Stomach (tissue), 9 donors: ENCODE measurements around the gene CD247. TPM values are rescaled to one million over a fixed set of nuclear protein-coding genes. Genes with fewer than 3 reads are reported as not detected.

ENCODE experiments used
- DNase-seq, 2 donors: peaks; one replicate each; pipeline versions ENCODE4 v3.0.0 to v3.0.0-alpha.2; 2013 to 2019
- H3K27ac ChIP-seq, 5 donors: fragments of 200-600 bp in 4 of 5; sonication (generic) in 4 of 5; one replicate each; pipeline ENCODE4 v1.5.1; 2013 to 2019; ENCODE audit warnings: mild to moderate bottlenecking in 1 of 5, moderate library complexity in 1 of 5
- H3K27me3 ChIP-seq, 3 donors: fragments of 200-600 bp; sonication (generic); one replicate each; pipeline ENCODE4 v1.5.1; 2017 to 2019; ENCODE audit warnings: mixed run types in 1 of 3
- H3K36me3 ChIP-seq, 4 donors: fragments of 200-600 bp; sonication (generic); 1 replicate in 3 of 4; 2 replicates in 1 of 4; pipeline ENCODE4 v1.5.1; 2016 to 2019
- H3K4me1 ChIP-seq, 4 donors: fragments of 200-600 bp; sonication (generic); one replicate each; pipeline ENCODE4 v1.5.1; 2016 to 2019
- H3K4me3 ChIP-seq, 4 donors: fragments of 200-600 bp; sonication (generic) in 3 of 4; one replicate each; pipeline ENCODE4 v1.5.1; 2016 to 2019; ENCODE audit warnings: mild to moderate bottlenecking in 1 of 4
- H3K9me3 ChIP-seq, 4 donors: fragments of 200-600 bp; sonication (generic); one replicate each; pipeline ENCODE4 v1.5.1; 2016 to 2019
- EP300 ChIP-seq: sonication (generic); formaldehyde crosslinking; IDR thresholded peaks from one replicate; pipeline ENCODE4 v1.6.1; 2017; ENCODE audit warnings: antibody characterized with exemption
- POLR2A ChIP-seq, 4 donors: fragments of 450-650 bp; IDR thresholded peaks; one replicate each; pipeline ENCODE4 v1.6.1; 2016; ENCODE audit warnings: antibody characterized with exemption in 4 of 4, control low read depth in 2 of 4, mild to moderate bottlenecking in 1 of 4, moderate library complexity in 1 of 4
- POLR2AphosphoS5 ChIP-seq, 3 donors: sonication (generic); formaldehyde crosslinking; IDR thresholded peaks; one replicate each; pipeline ENCODE4 v1.6.1; 2016; ENCODE audit warnings: antibody characterized with exemption in 3 of 3
- WGBS, 5 donors: extraction: QIAGEN DNeasy Blood & Tissue Kit in 3 of 5; methylation state at CpG; one replicate each; pipeline versions ENCODE4 v1.1.5 to v1.1.7; 2013 to 2018; 5-methylcytosine and 5-hydroxymethylcytosine counted together
- intact Hi-C: fragments of 100-400 bp; cut with DNase I; formaldehyde crosslinking; loops from one replicate; pipeline ENCODE4 v1.15.1; 2023; ENCODE audit warnings: low total_unique reads
- polyA plus RNA-seq, 3 donors: library from polyadenylated mRNA; stranded (reverse); fragments of 200-250 nt; gene quantifications; one replicate each; pipeline ENCODE4 v1.2.3, GENCODE V29; 2013
- total RNA-seq, 5 donors: library from RNA; depleted of rRNA; stranded (reverse); fragments of >200 nt; gene quantifications; one replicate each; pipeline versions ENCODE4 v1.1.0 to v1.2.3, GENCODE V29; 2014 to 2016
- TF ChIP-seq, protein P1 (sequence below), 7 experiments: fragments of 450-650 bp in 4 of 7; fragments of 200-600 bp in 3 of 7; sonication (generic) in 3 of 7; IDR thresholded peaks; one replicate each; pipeline ENCODE4 v1.5.1; 2016 to 2019; ENCODE audit warnings: antibody characterized with exemption in 7 of 7, control low read depth in 2 of 7, mild to moderate bottlenecking in 1 of 7
- donor health status: healthy with polysubstance abuse.
- donor health status: Bipolar disorder and iron deficiency.
- donor health status: healthy.

Gene CD247
- total and polyA plus RNA-seq, 8 donors: 0.68 to 6.7 (median 3.1) TPM; not detected in 3

DNA sequence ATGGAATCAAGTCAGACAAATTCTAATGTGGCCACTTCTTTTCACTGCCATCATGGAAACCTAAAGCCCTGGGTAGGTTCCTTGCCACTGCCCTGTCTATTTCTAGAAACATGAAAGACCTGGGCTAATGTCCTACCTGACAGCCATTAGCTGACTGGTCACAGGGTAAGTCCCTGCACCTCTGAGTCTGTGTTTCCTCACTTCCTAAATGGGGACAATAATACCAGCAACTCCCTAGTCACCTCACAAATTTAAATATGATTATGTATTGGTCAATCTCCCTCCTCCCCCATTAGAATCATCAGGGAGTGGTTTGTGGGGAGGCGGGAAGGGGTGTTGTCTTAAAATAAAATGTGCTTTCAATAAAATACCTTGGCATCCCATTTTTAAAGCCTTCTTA is 33.0 kb upstream of the CD247 start:
- peak overlapping the region in 2 of 5 donors; percentile 32 to 35 for H3K27ac ChIP-seq
- intact Hi-C loops: no loop called here
- no peak for DNase-seq
- TF ChIP-seq POLR2AphosphoS5 (IDR thresholded peaks at IDR 0.05) (no peak), POLR2A (IDR thresholded peaks at IDR 0.05) (no peak), EP300 (no peak)
- TF ChIP-seq, protein P1, sequence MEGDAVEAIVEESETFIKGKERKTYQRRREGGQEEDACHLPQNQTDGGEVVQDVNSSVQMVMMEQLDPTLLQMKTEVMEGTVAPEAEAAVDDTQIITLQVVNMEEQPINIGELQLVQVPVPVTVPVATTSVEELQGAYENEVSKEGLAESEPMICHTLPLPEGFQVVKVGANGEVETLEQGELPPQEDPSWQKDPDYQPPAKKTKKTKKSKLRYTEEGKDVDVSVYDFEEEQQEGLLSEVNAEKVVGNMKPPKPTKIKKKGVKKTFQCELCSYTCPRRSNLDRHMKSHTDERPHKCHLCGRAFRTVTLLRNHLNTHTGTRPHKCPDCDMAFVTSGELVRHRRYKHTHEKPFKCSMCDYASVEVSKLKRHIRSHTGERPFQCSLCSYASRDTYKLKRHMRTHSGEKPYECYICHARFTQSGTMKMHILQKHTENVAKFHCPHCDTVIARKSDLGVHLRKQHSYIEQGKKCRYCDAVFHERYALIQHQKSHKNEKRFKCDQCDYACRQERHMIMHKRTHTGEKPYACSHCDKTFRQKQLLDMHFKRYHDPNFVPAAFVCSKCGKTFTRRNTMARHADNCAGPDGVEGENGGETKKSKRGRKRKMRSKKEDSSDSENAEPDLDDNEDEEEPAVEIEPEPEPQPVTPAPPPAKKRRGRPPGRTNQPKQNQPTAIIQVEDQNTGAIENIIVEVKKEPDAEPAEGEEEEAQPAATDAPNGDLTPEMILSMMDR (IDR thresholded peaks at IDR 0.05): no peak
- H3K4me3 ChIP-seq: peak overlapping the region in 2 of 4 donors; percentile 6 to 91
- H3K27me3 ChIP-seq: no peaks in the 10 kb centered on the region
- peaks cover 0 to 17% (median 15%) of the 10 kb centered on the region in 4 donors for H3K36me3 ChIP-seq
- H3K9me3 ChIP-seq: no peaks in the 10 kb centered on the region
- WGBS, 5 donors: 88 to 96% (median 90%) methylated on average over 1 of the region's 1 CpG
- peaks cover 24 to 72% (median 44%) of the 10 kb centered on the region in 4 donors for H3K4me1 ChIP-seq

DNA sequence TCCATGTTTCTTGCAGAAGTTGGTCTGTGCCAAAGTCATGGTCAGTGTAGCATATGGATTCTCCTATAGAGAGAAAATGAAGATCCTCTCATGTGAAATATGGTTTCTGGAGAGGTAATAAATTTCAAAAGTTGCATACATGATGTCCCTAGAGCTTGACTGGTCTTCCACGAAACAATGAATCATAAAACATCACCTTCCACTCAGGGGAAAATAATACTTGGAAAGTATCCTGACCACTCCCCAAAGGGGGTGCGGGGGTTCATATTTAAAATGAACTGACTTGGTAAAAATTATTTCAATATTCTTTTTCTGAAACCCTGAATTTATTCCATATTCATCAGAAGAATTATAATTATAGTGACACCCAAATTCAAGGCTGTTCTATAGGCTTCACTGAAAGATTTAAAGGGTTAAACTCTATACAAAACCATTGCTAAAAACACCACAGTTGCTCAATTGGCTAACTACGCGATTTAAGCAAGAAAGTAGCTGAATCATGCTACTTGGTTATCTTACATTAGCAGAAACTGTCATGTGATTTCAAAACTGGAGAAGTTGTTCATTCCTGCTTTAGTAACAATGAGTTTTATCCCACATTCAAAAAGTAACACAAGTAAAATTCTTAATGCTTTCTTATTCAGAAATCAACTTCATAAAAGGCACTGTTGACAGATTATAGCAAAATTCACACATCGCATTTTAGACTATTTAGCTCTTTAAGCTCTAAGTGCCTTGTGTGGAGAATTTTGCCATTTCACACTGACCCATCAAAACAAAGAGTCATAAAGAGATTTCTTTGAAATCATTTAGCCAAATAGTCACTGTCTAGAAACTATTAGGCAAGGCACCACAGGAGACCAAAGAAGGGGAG is 30.0 kb upstream of the CD247 start:
- Histone ChIP-seq H3K9me3 (no peaks in the 10 kb centered on the region), H3K4me3 (no peak overlapping the region), H3K27me3 (no peaks in the 10 kb centered on the region), H3K4me1 (peaks cover 17 to 73% (median 37%) of the 10 kb centered on the region in 4 donors), H3K36me3 (peaks cover 4 to 47% (median 45%) of the 10 kb centered on the region in 4 donors), H3K27ac (peak overlapping the region in 4 of 5 donors; percentile 48 to 75 (median 63))
- intact Hi-C loops: no loop called here
- 55 to 77% (median 75%) methylated on average over 5 of the region's 5 CpGs for WGBS, 5 donors
- no peak for TF ChIP-seq EP300
- TF ChIP-seq, protein P1 (IDR thresholded peaks at IDR 0.05): no peak
- no peak for TF ChIP-seq POLR2A (IDR thresholded peaks at IDR 0.05)
- TF ChIP-seq POLR2AphosphoS5 (IDR thresholded peaks at IDR 0.05): peak in 2 of 3 donors; percentile 29 to 40
- DNase-seq: no peak

DNA sequence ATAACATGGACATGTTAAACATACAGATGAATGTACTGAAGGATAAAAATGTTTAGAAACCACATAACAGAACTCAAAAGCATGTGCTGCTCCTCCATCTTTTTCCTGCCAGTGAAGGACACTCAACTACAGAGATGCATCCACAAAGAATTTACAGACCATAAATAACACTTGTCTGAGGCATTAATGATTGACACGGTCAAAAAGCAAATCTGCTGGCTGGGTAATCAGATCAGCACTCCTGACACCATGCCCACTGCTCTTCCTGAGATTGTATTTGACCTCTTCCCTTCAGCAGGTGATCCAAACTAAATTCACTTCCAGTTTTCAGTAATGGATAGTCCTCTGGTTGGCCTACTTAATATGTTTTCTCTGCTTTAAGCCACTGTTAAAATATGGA is 28.6 kb upstream of the CD247 start:
- H3K9me3 ChIP-seq: no peaks in the 10 kb centered on the region
- no peak for TF ChIP-seq POLR2A (IDR thresholded peaks at IDR 0.05)
- TF ChIP-seq EP300: no peak
- no peak for TF ChIP-seq POLR2AphosphoS5 (IDR thresholded peaks at IDR 0.05)
- TF ChIP-seq, protein P1 (IDR thresholded peaks at IDR 0.05): no peak
- H3K27ac ChIP-seq: no peak overlapping the region
- H3K4me1 ChIP-seq: peaks cover 8 to 69% (median 31%) of the 10 kb centered on the region in 4 donors
- H3K27me3 ChIP-seq: no peaks in the 10 kb centered on the region
- no peak overlapping the region for H3K4me3 ChIP-seq
- 74 to 92% (median 83%) methylated on average over 1 of the region's 1 CpG for WGBS, 5 donors
- peaks cover 4 to 58% (median 54%) of the 10 kb centered on the region in 4 donors for H3K36me3 ChIP-seq
- intact Hi-C loops: no loop called here
- DNase-seq: no peak

DNA sequence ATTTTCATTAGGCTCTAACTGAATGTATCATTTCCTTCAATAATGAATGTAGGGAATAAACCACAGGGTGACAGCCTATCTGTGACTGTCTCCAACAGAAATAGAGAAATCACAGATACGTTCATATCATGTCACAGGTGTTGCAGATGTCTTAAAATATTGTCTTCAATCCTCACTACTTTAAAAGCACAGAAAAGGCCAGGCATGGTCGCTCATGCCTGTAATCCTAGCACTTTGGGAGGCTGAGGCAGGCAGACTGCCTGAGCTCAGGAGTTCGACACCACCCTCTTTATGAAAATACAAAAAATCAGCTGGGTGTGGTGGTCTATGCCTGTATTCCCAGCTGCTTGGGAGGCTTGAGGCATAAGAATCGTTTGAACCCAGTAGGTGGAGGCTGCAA is 27.0 kb upstream of the CD247 start:
- H3K9me3 ChIP-seq: no peaks in the 10 kb centered on the region
- TF ChIP-seq, protein P1 (IDR thresholded peaks at IDR 0.05): no peak
- TF ChIP-seq POLR2AphosphoS5 (IDR thresholded peaks at IDR 0.05) (no peak), EP300 (no peak), POLR2A (IDR thresholded peaks at IDR 0.05) (no peak)
- no peaks in the 10 kb centered on the region for H3K27me3 ChIP-seq
- no peak overlapping the region for H3K27ac ChIP-seq
- DNase-seq: no peak
- H3K4me3 ChIP-seq: no peak overlapping the region
- intact Hi-C loops: no loop called here
- peaks cover 0 to 57% (median 18%) of the 10 kb centered on the region in 4 donors for H3K4me1 ChIP-seq
- WGBS, 5 donors: 69 to 96% (median 81%) methylated on average over 4 of the region's 4 CpGs
- H3K36me3 ChIP-seq: peaks cover 4 to 63% (median 60%) of the 10 kb centered on the region in 4 donors
